ENCODE data around the gene PHACTR1.

GRCh38 chr6:13006578-13007300, 290.2 kb downstream of the PHACTR1 start:
- TF ChIP-seq CTCF (IDR thresholded peaks at IDR 0.05) (no peak), POLR2A (IDR thresholded peaks at IDR 0.05) (no peak)
